HEK293T (cell line): ENCODE results near the gene GAS2L2.

ENCODE experiments used
- ARNT ChIP-seq: fragments of 450-650 bp; IDR thresholded peaks from 2 replicates; pipeline ENCODE4 v1.6.1; 2017; ENCODE audit warnings: mild to moderate bottlenecking
- BHLHE40 ChIP-seq: fragments of 450-650 bp; IDR thresholded peaks from 2 replicates; pipeline ENCODE4 v1.6.1; 2016; ENCODE audit warnings: mild to moderate bottlenecking, moderate library complexity, borderline replicate concordance
- CTBP1 ChIP-seq: fragments of 450-650 bp; IDR thresholded peaks from 2 replicates; pipeline ENCODE4 v1.6.1; 2016; ENCODE audit warnings: borderline replicate concordance
- FOXM1 ChIP-seq: fragments of 450-650 bp; IDR thresholded peaks from 2 replicates; pipeline ENCODE4 v1.6.1; 2017; ENCODE audit warnings: mild to moderate bottlenecking, borderline replicate concordance
- HDGF ChIP-seq: fragments of 450-650 bp; IDR thresholded peaks from 2 replicates; pipeline ENCODE4 v1.6.1; 2017; ENCODE audit warnings: antibody characterized with exemption, borderline replicate concordance
- NFRKB ChIP-seq: fragments of 450-650 bp; IDR thresholded peaks from 2 replicates; pipeline ENCODE4 v1.6.1; 2016; ENCODE audit warnings: mild to moderate bottlenecking, moderate library complexity
- TARDBP ChIP-seq: fragments of 450-650 bp; IDR thresholded peaks from 2 replicates; pipeline ENCODE4 v1.6.1; 2016
- ZNF384 ChIP-seq: fragments of 450-650 bp; IDR thresholded peaks from 2 replicates; pipeline ENCODE4 v1.6.1; 2016

DNA sequence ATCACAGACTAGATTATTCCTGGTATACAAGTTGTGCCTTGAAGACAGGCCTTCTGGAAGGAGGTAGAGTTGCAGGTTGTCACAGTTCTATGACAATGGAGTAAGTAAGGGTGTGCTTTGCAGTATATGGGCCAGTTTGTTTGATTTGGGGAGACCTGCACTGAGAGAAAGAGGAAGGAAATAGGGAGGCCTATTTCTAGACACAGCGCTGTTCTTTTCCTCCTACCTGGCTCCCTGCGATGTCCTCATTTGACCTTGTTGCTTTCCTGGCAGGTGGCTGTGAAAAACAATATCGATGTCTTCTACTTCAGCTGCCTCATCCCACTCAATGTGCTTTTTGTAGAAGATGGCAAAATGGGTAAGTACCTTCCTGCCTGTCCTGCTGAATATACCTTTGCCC is 44.1 kb downstream of the GAS2L2 start:
- TF ChIP-seq FOXM1 (no peak), ZNF384 (no peak), HDGF (no peak), TARDBP (no peak), CTBP1 (no peak), BHLHE40 (no peak), NFRKB (no peak), ARNT (no peak)
